AG09309 (cell line): ENCODE data around the gene ADCK1.
A peak's percentile ranks its signal among the peaks of the same experiment; 100 is the strongest.

Experiments used
- DNase-seq: peaks from one replicate; pipeline ENCODE4 v3.0.0-alpha.2; 2010; ENCODE audit warnings: low read depth
- H3K4me3 ChIP-seq: 2 replicates; pipeline ENCODE4 v1.5.1; 2011; ENCODE audit warnings: mild to moderate bottlenecking, low read depth, low read length, moderate library complexity; ENCODE audit not compliant: control insufficient read depth
- CTCF ChIP-seq: IDR thresholded peaks from 2 replicates; pipeline ENCODE4 v1.5.1; 2011; ENCODE audit warnings: mild to moderate bottlenecking, low read depth, low read length, inconsistent platforms; ENCODE audit not compliant: insufficient read depth, control insufficient read depth; ENCODE audit errors: missing control alignments

ADCK1 gene

GRCh38 chr14:77799863-77800730, at the start of gene ADCK1:
Gene ADCK1, plus strand, starts transcription at chr14:77800109. Its CDS starts 18,870 bp downstream, at chr14:77818979.
- peak; percentile 64 for TF ChIP-seq CTCF
- peak within 1 kb of the TSS; percentile 69 for H3K4me3 ChIP-seq
- DNase-seq: no peak

- no peak overlapping the region for H3K4me3 ChIP-seq
- DNase-seq: no peak
- TF ChIP-seq CTCF: no peak
Measured at GRCh38 chr14:77752266-77752665, 47.6 kb upstream of the ADCK1 start.

- H3K4me3 ChIP-seq: no peak overlapping the region
- DNase-seq: no peak
- no peak for TF ChIP-seq CTCF
Measured at GRCh38 chr14:77752799-77753516, 47.0 kb upstream of the ADCK1 start.

- no peak for DNase-seq
- H3K4me3 ChIP-seq: peak within 1 kb of the TSS; percentile 71
- peak; percentile 3 for TF ChIP-seq CTCF
Measured at GRCh38 chr14:77760381-77761204, 39.3 kb upstream of the ADCK1 start, which contains the start of gene SNW1. Gene SNW1, minus strand, starts transcription at chr14:77761156. Its CDS starts 29 bp downstream, at chr14:77761127.

GRCh38 chr14:77761205-77761931, 38.5 kb upstream of the ADCK1 start:
- peak; percentile 31 for TF ChIP-seq CTCF
- DNase-seq: peak; percentile 75
- peak overlapping the region; percentile 71 for H3K4me3 ChIP-seq
